ENCODE data around the gene ANKRD30B. TPM values are rescaled to one million over a fixed set of nuclear protein-coding genes. Genes with fewer than 3 reads are reported as not detected.
"Not testable (repeated sequence)": the region's sequence is repeated elsewhere in the genome, so short reads cannot be mapped to it uniquely, and the experiment has no call there.

ANKRD30B gene
- polyA plus RNA-seq (ENCODE audit: insufficient read length in 3 of 3) = under 1 TPM; 0.12 to 0.26 (median 0.16) TPM

- DNase-seq (ENCODE audit: low read depth in 3 of 3, low spot score in 2 of 3) = no peak
Observed at GRCh38 chr18:14747513-14748474, at the start of gene ANKRD30B. Gene ANKRD30B (plus strand): TSS chr18:14748172. CDS start chr18:14748420, 248 bp downstream.

- DNase-seq (ENCODE audit: low read depth in 3 of 3, low spot score in 2 of 3) = not testable (repeated sequence)
Observed at GRCh38 chr18:14701286-14702040, 46.5 kb upstream of the ANKRD30B start.

- not testable (repeated sequence) for DNase-seq (ENCODE audit: low read depth in 3 of 3, low spot score in 2 of 3)
Observed at GRCh38 chr18:14709761-14710160, 38.2 kb upstream of the ANKRD30B start.

- not testable (repeated sequence) for DNase-seq (ENCODE audit: low read depth in 3 of 3, low spot score in 2 of 3)
Observed at GRCh38 chr18:14721569-14721968, 26.4 kb upstream of the ANKRD30B start.

GRCh38 chr18:14739056-14739455 is 8.9 kb upstream of the ANKRD30B start:
- not testable (repeated sequence) for DNase-seq (ENCODE audit: low read depth in 3 of 3, low spot score in 2 of 3)

GRCh38 chr18:14746897-14747296 is 1.1 kb upstream of the ANKRD30B start:
- DNase-seq (ENCODE audit: low read depth in 3 of 3, low spot score in 2 of 3) = no peak

- DNase-seq (ENCODE audit: low read depth in 3 of 3, low spot score in 2 of 3) = no peak
Observed at GRCh38 chr18:14748496-14748895, 524 bp downstream of the ANKRD30B start.

- DNase-seq (ENCODE audit: low read depth in 3 of 3, low spot score in 2 of 3) = not testable (repeated sequence)
Observed at GRCh38 chr18:14763566-14763965, 15.6 kb downstream of the ANKRD30B start.

- no peak for DNase-seq (ENCODE audit: low read depth in 3 of 3, low spot score in 2 of 3)
Observed at GRCh38 chr18:14767474-14767873, 19.5 kb downstream of the ANKRD30B start.

GRCh38 chr18:14768241-14768640 is 20.3 kb downstream of the ANKRD30B start:
- DNase-seq (ENCODE audit: low read depth in 3 of 3, low spot score in 2 of 3) = no peak

GRCh38 chr18:14769381-14769780 is 21.4 kb downstream of the ANKRD30B start:
- DNase-seq (ENCODE audit: low read depth in 3 of 3, low spot score in 2 of 3) = no peak

GRCh38 chr18:14776801-14777200 is 28.8 kb downstream of the ANKRD30B start:
- no peak for DNase-seq (ENCODE audit: low read depth in 3 of 3, low spot score in 2 of 3)

GRCh38 chr18:14781671-14782070 is 33.7 kb downstream of the ANKRD30B start:
- no peak for DNase-seq (ENCODE audit: low read depth in 3 of 3, low spot score in 2 of 3)

- no peak for DNase-seq (ENCODE audit: low read depth in 3 of 3, low spot score in 2 of 3)
Observed at GRCh38 chr18:14784133-14784532, 36.2 kb downstream of the ANKRD30B start.

- DNase-seq (ENCODE audit: low read depth in 3 of 3, low spot score in 2 of 3) = not testable (repeated sequence)
Observed at GRCh38 chr18:14796876-14797275, 48.9 kb downstream of the ANKRD30B start.

GRCh38 chr18:14797969-14798764 is 50.2 kb downstream of the ANKRD30B start:
- not testable (repeated sequence) for DNase-seq (ENCODE audit: low read depth in 3 of 3, low spot score in 2 of 3)

- DNase-seq (ENCODE audit: low read depth in 3 of 3, low spot score in 2 of 3) = not testable (repeated sequence)
Observed at GRCh38 chr18:14811081-14811480, 63.1 kb downstream of the ANKRD30B start.

- not testable (repeated sequence) for DNase-seq (ENCODE audit: low read depth in 3 of 3, low spot score in 2 of 3)
Observed at GRCh38 chr18:14826972-14827632, 79.1 kb downstream of the ANKRD30B start.

- DNase-seq (ENCODE audit: low read depth in 3 of 3, low spot score in 2 of 3) = not testable (repeated sequence)
Observed at GRCh38 chr18:14841607-14842006, 93.6 kb downstream of the ANKRD30B start.

- DNase-seq (ENCODE audit: low read depth in 3 of 3, low spot score in 2 of 3) = not testable (repeated sequence)
Observed at GRCh38 chr18:14851533-14851932, 103.6 kb downstream of the ANKRD30B start.

Data from right renal cortex interstitium (tissue), 3 donors.